ENCODE data around the gene HNRNPR. TPM values are rescaled to one million over a fixed set of nuclear protein-coding genes. Genes with fewer than 3 reads are reported as not detected.

HNRNPR gene
- total RNA-seq (2011; cell fraction: chromatin; rRNA removed; ENCODE audit: low replicate concordance): 99.0 and 265 TPM in 2 replicates
- total RNA-seq (2011; cell fraction: nucleolus; rRNA removed): 46.7 and 67.2 TPM in 2 replicates
- 120 and 158 TPM in 2 replicates for total RNA-seq (2011; cell fraction: nucleoplasm; rRNA removed)
- total RNA-seq (2014; rRNA removed) (212 and 244 TPM in 2 replicates), total RNA-seq (2014; rRNA removed; fragmentation: Illumina TruSeq; extraction: Trizol) (301 and 338 TPM in 2 replicates), total RNA-seq (2015; rRNA removed; fragmentation: Illumina TruSeq; extraction: Trizol) (321 and 351 TPM in 2 replicates), total RNA-seq (2021) (238 and 253 TPM in 2 replicates), polyA plus RNA-seq (2011; rRNA removed) (270 and 360 TPM in 2 replicates), polyA plus RNA-seq (2014; fragmentation: Illumina TruSeq; extraction: Trizol) (318 and 372 TPM in 2 replicates), polyA plus RNA-seq (2014; fragmentation: Nextera tagmentation; extraction: Ambion mirVana) (10 to 100 TPM; 80.9 to 93.4 TPM), polyA plus RNA-seq (2014; rRNA removed) (321 and 349 TPM in 2 replicates), polyA minus RNA-seq (2011; rRNA and poly(A)+ RNA removed) (270 and 312 TPM in 2 replicates), Bru-seq, nascent RNA (percentile 97 among the genes with signal in this experiment), BruChase-seq, experiment 1, labeled RNA remaining after a 2-hour chase (percentile 99 among the genes with signal in this experiment), BruChase-seq, experiment 2, labeled RNA remaining after a 6-hour chase (percentile 99 among the genes with signal in this experiment)
- polyA plus RNA-seq (2011; cell fraction: cytosol; rRNA removed): 81.4 and 163 TPM in 2 replicates
- polyA plus RNA-seq (2011; cell fraction: nucleus; rRNA removed): 58.1 and 89.0 TPM in 2 replicates
- polyA plus RNA-seq (2012): 153 and 259 TPM in 2 replicates
- polyA minus RNA-seq (2011; cell fraction: cytosol; rRNA and poly(A)+ RNA removed): 94.9 and 109 TPM in 2 replicates
- 78.8 and 184 TPM in 2 replicates for polyA minus RNA-seq (2011; cell fraction: nucleus; rRNA and poly(A)+ RNA removed)
- long read RNA-seq, experiment 1, full-length matches to known transcripts: 429 of 1,336 reads
- long read RNA-seq, experiment 1, partial matches to known transcripts: 208 of 1,336 reads
- long read RNA-seq, experiment 1, other reads (novel, unspliced or antisense): 699 of 1,336 reads
- long read RNA-seq, experiment 2, full-length matches to known transcripts: 21 of 149 reads
- long read RNA-seq, experiment 2, partial matches to known transcripts: 31 of 149 reads
- long read RNA-seq, experiment 2, other reads (novel, unspliced or antisense): 97 of 149 reads
- long read RNA-seq, experiment 3, full-length matches to known transcripts: 52 of 255 reads
- long read RNA-seq, experiment 3, partial matches to known transcripts: 107 of 255 reads
- long read RNA-seq, experiment 3, other reads (novel, unspliced or antisense): 96 of 255 reads

- POLR2A ChIA-PET: interaction anchor here (0.6 to 3.1 kb wide), 33 partner anchors 9 to 1850 kb away, joined by 3 to 35 read pairs (median 4); partner anchors contain the start of gene ZNF436
- Histone ChIP-seq H3K4me2 (ENCODE audit: insufficient read depth, low read length) (peak within 1 kb of the TSS; percentile 100), H2AFZ (ENCODE audit: low read depth, low read length) (peak within 1 kb of the TSS; percentile 99), H3K9me3 (replicated peaks; ENCODE audit: control insufficient read depth, insufficient read depth, low read depth, low read length) (no peaks in the 10 kb centered on the region; the same call in 1 of the 2 replicates), H3K9me1 (ENCODE audit: control insufficient read depth, insufficient read depth, low read length) (no peaks in the 10 kb centered on the region), H3K27me3 (ENCODE audit: control insufficient read depth in 2 of 2, insufficient read depth in 2 of 2, low read length in 2 of 2) (no peaks in the 10 kb centered on the region), H3K36me3 (ENCODE audit: control insufficient read depth, insufficient read depth, low read length) (peaks cover 25% of the 10 kb centered on the region), H3K27ac (ENCODE audit: extremely low read depth, low read depth, low read length) (peak within 1 kb of the TSS; percentile 99), H4K20me1 (replicated peaks; ENCODE audit: control insufficient read depth, insufficient read depth, low read length) (peaks cover 34% of the 10 kb centered on the region), H3K4me1 (replicated peaks in 1 of 2; ENCODE audit: control insufficient read depth in 2 of 2, insufficient read depth in 2 of 2, low read length in 2 of 2) (peaks cover 15 to 26% of the 10 kb centered on the region in 2 experiments; a peak in 4 of 5 replicates), H3K79me2 (ENCODE audit: control insufficient read depth, insufficient read depth, low read length) (peaks cover 48% of the 10 kb centered on the region), H3K4me3 (peak within 1 kb of the TSS; percentile 76), H3K9ac (ENCODE audit: insufficient read depth in 1 of 2, low read depth in 2 of 2, low read length in 2 of 2) (peak within 1 kb of the TSS; percentile 95 to 100)
- CTCF ChIA-PET (ENCODE audit: low intra/inter-chr PET ratio): interaction anchor here (0.6 kb wide), 2 partner anchors 12 to 62 kb away, joined by 3 to 4 read pairs; no protein-coding TSS in a partner anchor
- BruUV-seq (replicated peaks): TSS peak; percentile 88
- FAIRE-seq: peak; percentile 96
- under 1% methylated on average over 74 of the region's 87 CpGs for WGBS (ENCODE audit: insufficient coverage, low coverage, missing lambda C conversion rate)
- peak; percentile 99 to 100 (median 100) for DNase-seq (ENCODE audit: extremely low read depth in 1 of 4, low spot score in 3 of 4)
- ATAC-seq: peak; percentile 93
- intact Hi-C loops (cut with micrococcal nuclease) (loop anchor here (1.0 to 10.0 kb wide), 3 partner anchors 24 to 190 kb away; partner anchors contain the start of gene E2F2), in situ Hi-C loops (cut with MboI) (loop anchor here (5.0 kb wide), 1 partner anchor 58 kb away; no protein-coding TSS in a partner anchor)
- TF ChIP-seq MGA (IDR thresholded peaks at IDR 0.05) (peak; percentile 94), FOXK1 (CRISPR knock-in tag; IDR thresholded peaks at IDR 0.05; ENCODE audit: borderline replicate concordance) (peak; percentile 86; the same call in 1 of the 2 replicates)
Observed at GRCh38 chr1:23344111-23344986, at the start of gene HNRNPR. TSS of gene HNRNPR (minus strand) at chr1:23344284. CDS start at chr1:23341008, 3,276 bp downstream.

All from K562 (cell line).